NCI-H1105 treated with DMSO at 0.1 percent for 48 hours (cell line): Measurements from ENCODE around the gene TBX1.

Source experiments
- DNase-seq: peaks from one replicate; lab custom pipeline; 2025; lab: John Stamatoyannopoulos, UW

Gene TBX1

DNA sequence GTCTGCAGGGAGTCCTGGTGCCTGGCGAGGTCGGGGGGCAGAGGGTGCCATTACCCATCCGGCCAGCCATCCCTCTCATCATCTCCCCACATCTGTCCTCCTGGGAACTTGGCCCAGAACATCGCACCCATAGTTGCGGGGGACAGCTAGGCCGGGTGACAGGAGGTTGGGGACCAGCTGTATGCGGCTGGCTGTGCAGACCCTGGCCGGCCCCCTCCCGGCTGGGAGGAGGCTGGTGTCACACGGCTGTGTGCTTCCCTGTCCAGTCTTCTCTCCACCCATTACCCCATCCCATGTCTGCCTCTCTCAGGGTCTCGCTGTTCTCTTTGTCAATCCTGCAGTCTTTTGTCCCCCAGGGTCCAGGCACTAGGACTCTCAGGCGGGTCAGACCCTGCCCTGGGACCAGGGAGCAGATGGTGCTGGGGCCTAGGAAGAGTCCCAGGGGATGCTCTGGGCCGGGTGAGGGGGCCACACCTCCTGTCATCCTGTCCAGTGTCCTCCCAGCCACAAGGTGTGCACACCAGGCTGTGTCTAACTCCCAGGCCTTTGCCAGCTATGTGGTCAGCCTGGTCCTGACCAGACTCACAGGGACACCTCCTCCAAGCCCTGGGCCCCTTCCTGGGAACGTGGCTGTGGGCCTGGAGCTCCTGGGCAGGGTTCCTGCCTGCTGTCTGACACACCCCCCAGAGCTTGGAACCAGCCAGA, 6.4 kb upstream of the TBX1 start:
- no peak for DNase-seq

DNA sequence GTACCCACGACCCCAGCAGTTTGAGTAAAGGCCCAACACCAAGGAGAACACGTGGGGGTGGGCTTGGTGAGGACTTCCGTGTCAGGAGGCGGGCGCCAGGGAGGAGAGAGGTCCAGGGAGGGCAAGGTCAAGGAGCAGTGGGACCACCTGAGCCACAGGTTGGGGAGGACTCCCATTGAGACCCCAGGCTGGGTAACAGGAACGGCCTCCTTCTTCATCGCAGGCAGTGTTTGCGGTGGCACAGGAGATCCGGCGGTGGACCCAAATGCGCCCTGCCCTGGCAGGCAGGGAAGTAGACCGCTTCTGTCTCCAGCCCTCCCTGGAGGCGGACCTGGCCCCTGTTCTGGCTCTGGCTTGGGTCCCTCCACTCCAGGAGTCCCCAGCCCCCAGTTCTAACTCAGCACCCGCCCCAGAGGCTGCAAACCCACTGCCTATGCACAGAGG, 5.9 kb upstream of the TBX1 start:
- DNase-seq, result no peak

DNA sequence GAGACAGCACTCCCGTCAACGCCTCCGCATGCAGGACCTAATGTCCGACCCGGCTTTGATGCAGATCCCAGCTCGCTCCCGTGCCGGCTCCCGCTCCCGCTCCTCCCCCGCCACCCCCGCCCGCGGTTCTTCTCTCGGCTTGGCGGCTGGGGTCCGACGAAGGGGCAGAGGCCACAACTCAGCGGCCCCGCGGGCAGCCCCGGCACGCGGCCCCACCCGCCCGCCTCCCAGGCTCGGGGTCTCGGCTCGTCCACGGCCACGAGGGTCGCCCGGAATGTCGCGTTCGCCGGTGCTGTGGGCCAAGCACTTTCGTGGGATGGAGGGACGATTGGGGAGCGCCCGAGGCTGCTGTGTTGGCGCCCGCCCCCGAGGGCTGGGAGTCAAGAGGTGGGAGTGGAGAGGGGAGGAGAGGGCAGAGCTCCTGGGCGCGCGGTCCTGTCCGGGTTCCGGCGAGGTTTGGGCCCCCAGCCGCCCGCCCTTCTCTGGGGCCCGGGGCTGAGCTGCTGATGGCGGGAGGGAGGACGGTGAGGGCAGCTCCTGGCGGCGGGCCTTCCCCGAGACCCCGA, 5.3 kb upstream of the TBX1 start:
- no peak for DNase-seq

DNA sequence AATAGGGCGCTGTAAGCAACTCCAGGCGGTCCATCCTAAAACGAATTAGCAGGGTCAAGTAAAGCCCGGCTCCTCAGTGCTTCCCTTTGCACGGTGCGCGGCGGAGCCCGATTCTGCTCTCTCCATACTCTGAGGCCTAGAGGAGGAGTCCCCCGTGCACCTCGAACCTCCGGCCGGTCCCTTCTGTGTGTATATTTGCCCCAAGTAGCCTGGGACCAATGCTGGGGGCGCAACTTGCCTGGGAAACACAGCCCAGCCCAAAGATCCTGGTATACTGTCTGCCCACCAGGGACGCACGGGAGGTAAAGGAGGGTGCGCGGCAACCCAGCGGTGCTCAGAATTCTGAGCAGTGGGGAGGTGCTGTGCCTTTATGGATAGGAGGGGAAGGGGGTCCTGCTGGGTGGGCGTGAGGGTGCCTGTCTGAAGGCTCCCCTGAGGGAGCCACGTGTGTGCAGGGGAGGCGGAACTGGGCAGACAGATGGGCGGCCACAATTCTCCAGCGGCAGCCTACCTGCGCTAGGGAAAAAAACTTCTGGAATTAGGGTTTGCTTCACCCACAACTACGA, 4.8 kb upstream of the TBX1 start:
- peak; percentile 3 for DNase-seq

DNA sequence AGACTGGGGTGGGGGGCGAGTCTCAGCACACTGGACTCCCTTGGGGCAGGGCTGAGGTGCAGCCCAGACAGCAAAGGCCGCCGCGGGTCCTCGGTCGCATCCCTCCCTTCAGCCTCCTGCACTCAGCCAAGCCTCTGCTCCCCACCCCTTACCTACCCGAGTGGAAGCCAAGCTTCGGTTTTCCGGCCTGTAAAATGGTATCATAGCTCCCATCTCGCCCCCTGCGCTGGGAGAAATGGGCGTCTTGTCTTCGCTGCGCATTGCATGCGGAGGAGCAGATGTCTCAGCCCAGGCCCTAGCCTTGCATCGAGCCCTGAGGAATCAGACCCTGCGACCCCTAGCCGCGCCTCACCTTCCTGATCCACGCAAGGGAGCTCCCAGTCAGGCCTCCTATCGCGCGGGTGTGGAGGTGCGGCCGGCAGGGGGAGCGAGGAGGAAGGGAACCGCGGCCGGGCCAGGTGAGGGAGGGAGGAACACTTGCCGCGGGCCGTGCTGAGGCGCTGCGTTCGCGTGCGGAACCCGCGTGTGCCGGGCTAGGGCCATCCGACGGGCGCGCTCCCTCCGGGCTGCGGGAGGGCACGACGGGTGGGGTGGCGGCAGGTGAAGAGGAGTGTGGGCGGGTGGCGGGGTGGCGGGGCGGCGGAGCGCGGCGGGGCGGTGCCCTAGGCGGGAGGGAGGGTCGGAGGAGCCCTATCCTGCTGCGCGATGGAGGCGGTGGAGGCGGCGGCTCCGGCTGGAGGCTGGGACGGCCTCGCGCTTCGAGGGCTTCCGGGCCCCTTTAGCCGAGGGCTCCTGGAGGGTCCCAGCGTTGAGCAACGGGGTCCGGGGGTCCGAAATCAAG, 4.1 kb upstream of the TBX1 start:
- peak; percentile 3 for DNase-seq

DNA sequence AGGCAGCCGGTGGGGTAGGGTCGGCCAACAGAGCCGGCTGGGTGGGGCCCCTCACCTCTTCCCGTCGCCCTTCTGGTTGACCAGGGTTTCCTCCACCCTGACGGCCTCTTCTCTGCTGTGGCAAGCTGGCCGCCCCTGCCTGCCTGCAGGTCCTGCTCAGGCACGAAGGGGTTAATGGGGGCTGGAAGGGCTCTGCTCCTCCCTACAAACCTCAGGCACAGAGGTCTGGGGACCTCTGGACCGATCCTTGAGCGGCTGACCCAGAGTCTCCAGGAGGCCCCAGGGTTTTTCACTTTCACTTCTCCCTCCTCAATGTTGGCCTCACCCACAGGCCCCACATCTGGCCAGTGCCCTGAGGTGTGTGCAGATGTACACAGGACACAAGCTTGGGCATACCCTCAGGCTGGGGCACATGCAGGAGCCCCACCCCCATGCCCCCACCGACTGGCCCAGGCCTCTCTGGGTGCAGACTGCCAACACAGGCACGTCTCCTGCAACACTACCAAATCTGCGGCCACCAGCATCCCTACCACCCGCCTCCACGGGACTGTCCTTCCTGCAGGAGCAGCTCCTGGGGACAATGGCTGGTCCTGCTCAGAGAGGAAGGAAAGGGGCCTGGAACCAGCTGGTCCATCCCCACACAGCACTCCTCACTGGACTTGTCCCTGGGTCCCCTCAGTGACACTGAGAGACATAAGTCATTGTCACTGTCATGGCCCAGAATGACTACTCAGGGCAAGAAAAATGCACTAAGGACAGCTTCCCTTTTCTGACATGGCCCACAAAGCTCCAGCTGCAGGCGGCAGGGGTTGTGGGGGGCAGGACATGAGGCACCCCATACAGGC, 3.2 kb upstream of the TBX1 start:
- no peak for DNase-seq

DNA sequence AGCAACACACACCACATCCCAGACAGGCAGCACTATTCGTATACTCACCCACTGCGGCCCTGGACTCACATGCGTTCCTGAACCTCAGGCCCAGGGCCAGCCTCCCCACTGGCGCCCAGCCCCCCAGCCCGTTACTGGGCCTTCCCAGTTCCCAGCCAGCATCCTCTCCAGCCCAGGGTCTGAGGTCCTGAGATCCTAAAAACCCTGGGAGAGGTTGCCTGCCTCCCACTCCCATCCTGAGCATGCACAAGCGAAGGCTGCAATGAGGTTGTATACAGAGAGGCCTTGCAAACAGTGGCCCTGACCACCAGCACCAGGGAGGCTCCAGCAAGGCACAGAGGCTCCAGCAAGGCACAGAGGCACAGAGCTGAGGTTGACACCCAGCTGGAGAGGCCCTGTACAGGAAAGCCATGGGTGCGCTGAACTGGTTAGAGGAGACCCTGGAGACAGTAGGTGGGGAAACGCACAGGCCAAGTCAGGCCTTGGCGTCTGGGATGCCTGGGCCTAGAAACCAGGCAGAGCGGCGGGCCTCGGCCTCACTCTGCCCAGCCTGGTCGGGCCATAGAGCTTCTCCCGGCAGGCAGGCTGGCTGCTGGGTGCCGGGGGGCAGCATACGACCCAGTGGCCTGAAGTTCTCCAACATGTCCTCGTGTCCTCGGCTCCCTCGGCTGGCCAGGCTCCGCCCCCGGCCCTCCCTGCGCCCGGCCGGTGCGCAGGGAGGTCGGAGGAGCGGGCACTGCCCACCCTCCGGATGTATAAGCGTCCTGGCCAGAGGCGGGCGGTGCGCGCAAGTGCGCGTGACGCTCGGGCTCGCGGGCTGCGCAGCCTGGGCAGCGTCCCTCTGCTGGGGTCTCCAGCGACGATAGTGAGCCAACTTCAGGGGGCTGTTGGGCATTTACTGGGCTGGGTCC, 2.3 kb upstream of the TBX1 start:
- DNase-seq, result no peak

DNA sequence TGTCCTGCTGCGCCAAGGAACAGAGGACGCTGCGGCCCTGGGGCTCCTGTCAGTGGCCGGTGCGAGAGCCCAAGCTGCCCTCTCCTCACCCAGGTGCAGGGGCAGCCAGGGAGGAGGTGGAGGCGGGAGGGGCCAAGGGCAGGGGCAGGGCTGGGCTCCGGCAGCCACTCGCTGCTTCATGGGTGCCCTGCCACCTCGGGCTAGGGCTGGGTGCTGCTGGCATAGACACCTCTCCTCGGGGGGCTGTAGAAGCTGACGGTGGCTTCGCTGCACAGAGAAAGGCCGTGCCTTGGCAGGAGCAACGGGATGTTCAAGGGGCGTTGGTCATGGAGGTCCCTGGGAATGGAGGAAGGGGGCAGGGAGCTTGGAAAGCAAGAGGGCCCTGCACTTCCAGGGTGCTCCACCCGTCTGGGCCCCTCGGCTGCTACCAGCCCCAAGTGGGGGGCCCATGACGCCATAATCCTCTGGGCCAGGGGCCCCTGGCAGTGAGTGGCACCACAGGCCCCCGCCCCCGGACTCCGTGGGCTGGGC, 1.6 kb upstream of the TBX1 start:
- no peak for DNase-seq

DNA sequence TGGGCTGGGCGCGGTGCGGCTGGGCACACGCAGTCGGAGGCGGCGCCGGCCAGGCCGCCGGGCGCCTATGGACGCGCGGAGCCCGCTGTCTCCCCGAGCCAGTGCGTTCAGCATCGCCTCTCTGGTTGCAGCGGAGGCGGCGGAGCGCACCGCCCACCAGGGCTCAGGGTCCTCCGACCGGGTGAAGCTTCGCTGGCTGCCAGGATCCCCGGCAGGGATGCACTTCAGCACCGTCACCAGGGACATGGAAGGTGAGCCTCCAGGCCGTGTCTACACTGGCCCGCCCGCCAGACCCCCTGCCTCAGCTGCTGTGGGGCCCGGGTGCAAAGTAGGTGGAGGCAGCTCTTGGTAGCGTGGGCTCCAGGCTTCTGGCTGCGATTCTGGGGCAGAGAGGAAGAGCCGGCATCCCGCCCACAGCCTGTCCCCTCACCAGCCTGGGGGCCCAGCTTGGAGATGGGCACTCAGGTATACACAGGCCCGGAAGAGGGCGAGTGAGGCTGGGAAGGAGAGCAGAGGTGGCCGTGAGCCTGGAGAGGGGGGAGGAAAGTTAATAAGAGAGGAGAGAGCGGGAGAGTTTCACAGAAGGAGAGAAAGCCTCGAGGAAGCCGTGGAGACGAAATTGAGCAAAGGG, 1.0 kb upstream of the TBX1 start:
- no peak for DNase-seq

DNA sequence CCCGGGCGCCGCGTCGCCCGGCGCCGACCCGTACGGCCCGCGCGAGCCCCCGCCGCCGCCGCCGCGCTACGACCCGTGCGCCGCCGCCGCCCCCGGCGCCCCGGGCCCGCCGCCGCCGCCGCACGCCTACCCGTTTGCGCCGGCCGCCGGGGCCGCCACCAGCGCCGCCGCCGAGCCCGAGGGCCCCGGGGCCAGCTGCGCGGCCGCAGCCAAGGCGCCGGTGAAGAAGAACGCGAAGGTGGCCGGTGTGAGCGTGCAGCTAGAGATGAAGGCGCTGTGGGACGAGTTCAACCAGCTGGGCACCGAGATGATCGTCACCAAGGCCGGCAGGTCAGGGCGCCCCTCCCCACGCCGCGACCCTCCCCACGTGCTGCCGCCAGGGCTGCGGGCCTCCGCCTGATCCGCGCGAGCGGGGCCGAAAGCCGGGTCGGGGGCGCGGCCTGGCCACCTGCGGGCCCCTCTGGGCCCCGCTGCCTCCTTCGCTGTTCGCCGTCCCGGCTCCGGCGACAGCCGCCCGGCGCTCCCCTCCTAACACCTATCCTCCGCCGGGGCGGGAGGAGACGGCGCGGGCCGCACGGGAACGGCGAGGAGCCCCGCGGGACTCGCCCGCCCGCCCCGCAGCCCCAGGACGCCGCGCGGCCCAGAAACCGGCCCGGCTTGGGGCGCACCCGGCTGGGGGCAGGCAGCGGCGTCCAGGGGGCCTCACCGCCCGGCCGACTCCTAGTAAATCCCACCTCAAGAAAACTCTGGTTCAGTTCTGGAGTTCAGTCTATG, 560 bp downstream of the TBX1 start:
- DNase-seq, result no peak

DNA sequence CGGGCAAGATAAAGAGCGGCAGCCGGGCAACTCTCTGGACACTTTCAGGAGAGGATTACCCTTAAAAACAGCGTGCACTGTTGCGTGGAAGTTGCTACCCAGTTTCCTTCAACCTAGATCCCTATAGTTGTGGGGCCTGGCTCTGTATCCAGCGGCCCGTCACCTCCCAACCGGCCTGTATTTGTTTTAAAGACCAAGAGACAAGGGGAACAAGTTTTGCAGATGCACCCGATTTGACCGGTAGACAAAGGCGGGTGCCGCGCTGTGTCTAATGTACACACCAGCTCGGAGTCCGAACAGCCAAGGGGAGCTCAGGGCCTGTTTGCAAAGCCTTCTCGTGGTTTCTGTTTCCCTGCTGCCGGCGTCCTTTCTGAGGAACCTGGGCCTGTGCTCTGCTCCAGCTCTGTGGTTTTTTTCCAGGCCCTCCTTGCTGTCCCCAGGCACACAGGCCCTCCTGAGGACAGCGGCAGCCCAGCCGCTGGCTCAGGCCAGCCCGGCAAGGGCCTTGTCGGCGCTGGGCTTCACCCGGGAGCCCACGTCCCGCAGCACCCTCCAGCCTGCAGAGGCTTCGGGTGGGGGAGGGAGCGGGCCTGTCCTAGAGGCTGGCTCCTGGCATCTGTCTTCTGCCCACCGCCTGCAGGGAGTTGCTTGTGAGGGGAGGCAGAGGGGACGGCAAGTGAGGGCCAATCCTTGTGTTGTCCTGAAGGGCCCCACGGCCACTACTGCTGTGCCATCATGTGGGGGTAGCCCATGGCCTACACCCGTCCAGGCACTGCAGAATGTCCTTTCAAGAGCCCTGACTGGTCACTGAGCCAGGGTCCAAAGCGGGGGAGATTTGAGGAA, 1.4 kb downstream of the TBX1 start:
- no peak for DNase-seq

DNA sequence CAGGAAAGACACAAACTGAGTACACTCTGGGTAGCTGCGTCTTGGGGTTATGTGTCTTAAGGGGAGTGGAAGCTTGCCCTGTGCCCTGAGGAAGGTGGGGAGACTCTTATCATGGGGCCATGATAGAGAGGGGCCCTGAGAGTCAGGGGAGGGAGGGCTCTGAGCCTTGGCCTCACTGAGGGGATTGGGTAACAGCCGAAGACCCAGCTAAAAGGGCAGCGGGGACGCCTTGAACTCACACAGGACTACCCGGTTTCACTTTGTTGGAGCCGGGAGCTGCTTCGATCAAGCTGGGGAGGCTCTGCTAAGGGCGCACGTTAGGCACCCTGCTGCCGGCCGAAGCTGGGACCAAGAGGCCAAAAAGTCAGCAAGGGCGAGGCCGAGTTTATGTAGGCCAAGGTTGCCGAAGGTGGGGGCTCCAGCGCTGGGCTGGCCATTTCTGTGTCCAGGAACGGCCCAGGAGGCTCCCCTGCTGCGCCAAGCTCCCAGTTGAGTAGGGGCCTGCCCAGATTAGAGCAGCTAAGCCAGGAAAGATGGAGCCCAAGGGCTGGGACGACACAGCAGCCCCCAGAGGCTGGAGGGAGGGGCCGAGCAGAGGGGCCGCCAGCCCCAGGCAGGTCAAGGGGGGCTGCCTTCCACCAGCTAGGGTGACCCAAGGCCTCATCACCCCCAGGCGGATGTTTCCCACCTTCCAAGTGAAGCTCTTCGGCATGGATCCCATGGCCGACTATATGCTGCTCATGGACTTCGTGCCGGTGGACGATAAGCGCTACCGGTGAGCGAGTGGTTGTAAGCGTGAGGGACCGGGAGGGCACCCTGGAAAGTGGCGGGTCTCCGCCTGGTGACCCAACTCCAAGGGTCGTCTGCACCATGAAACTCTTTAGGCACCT, 2.2 kb downstream of the TBX1 start:
- DNase-seq, result no peak

DNA sequence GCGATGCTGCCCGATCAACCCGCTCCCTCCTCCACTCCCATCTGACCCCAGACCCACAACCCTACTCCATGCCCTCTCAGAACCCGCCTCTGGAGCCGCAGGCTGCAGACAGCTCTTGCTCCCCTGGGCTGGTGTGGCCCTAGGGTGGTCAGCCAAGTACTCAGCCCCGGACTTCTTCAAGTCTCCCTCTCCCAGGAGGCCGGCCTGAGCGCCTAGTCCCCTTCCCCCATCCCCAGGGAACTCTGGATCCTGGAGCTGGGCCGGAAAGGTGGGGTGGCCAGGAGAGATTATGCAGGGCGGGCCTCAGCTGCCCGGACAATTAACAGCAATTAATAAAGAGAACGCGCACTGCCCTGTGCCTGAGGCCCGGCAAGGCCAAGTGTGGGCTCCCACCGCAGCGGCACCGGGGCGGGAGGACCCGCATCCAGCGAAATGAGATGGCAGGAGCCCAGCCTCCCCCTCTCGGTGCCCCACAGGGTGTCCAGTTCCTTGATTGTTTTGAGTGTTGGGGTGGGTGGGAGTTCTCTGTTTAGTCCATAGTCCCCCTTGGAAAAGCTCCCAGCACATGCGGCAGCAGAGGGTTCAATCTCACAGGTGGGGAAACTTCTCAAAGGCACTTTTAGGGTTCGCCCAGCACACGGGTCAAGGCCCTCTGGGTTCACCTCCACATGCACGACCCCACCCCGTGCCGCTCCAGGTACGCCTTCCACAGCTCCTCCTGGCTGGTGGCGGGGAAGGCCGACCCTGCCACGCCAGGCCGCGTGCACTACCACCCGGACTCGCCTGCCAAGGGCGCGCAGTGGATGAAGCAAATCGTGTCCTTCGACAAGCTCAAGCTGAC, 3.1 kb downstream of the TBX1 start:
- no peak for DNase-seq

DNA sequence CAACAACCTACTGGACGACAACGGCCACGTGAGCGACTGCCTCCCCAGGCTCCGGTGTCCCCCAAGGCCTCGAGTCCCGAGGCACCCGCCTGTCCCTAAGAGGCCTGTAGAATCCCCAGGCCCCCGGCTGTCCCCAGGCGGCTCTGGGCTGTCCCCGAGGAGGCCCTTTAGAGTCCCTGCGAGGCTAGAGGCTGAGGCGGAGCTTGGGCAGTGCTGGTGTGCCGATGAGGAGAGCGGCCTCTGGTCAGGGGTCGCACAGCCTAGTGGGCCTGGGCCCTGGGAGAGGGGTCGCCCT, 3.7 kb downstream of the TBX1 start:
- no peak for DNase-seq

DNA sequence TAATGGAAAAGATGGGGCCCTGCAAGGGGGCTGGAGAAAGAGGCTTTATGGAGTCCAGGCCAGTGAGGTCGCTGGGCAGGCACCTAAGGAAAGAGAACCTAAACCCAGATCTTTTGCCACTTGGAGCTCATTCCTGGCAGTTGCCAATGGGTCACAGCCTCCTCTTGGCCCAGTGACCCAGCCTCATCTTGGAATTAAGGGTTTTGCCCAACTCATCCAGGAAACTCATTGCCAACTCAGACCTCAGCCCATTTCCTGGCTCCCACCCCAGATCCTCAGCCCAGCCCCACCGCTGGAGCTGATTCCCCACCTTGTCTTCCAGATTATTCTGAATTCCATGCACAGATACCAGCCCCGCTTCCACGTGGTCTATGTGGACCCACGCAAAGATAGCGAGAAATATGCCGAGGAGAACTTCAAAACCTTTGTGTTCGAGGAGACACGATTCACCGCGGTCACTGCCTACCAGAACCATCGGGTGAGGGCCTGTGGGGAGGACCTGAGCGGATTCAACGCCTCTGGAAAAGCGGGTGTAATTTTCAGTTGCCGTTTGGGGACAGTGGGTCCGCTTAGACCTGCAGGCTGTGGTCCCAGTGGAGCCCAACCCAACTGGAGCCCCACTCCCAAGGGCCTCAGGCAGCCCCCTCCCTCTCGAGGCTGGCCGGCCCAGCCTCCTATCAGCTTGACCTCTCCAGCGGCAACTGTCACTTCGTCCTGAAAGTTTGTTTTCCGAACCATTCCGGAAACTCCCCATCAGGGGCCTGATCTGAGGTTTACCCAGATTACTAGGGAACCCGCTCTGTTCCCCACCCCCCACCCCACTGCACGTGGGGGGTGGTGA, 4.3 kb downstream of the TBX1 start:
- no peak for DNase-seq
